ENCODE data around the gene LURAP1L. TPM values are rescaled to one million over a fixed set of nuclear protein-coding genes. Genes with fewer than 3 reads are reported as not detected.
"Not testable (repeated sequence)": the region's sequence is repeated elsewhere in the genome, so short reads cannot be mapped to it uniquely, and the experiment has no call there.

The LURAP1L gene
- total RNA-seq, 4 donors from 2014 or later = 1.5 to 15.6 (median 9.4) TPM

DNA sequence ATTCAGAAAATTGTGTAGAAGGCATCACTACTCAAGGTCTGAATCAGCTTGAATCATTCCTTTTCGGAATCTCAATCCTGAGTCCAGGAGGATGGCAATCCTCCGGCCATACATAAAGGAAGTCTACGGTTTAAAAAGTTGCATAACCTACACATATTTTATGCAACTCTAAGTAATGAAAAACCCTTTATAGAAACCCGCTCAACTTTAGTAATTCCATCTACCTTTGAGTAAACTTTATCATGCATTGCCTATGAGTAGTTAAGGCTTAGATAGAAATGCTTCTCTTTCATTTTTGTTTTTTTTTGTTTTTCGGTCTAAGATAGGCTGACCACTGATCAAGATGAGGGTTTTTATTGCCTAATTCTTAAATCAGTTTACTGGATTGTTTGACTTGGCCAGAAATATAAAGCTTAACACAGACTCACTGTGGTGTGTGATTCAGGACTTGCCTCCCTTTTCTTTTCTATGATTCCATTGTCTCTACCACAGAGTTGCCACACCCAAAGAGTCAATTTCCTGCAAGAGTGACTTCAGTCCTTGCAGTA lies 85.0 kb downstream of the LURAP1L start:
- no peak for DNase-seq
- Histone ChIP-seq H3K27me3 (no peaks in the 10 kb centered on the region), H3K4me1 (no peaks in the 10 kb centered on the region), H3K4me3 (no peak overlapping the region), H3K27ac (no peak overlapping the region), H3K36me3 (no peaks in the 10 kb centered on the region), H3K9me3 (no peaks in the 10 kb centered on the region)
- TF ChIP-seq POLR2A (IDR thresholded peaks at IDR 0.05) (no peak), CTCF (IDR thresholded peaks at IDR 0.05) (no peak)
- intact Hi-C loops (cut with DNase I; ENCODE audit: low total_unique reads) = no loop called here

DNA sequence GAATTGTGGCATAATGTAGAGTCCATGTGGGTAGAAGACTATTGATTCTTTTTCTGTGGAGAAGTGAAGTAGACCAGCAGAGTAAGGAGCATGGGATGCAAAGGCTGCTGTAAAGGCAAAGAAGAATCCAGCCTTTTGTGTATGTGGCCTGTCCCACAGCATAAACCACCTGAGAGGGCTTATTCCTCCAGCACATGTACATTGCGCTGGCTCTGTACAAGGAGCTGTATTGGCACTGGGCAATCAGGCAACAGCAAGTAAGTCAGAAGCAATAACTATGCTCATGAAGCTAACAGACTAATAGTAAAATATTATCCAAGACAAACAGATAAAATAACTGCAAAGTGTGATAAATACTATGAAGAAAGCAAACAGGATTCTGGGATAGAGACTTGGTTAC lies 86.2 kb downstream of the LURAP1L start:
- H3K4me3 ChIP-seq = no peak overlapping the region
- no peak for DNase-seq
- no peaks in the 10 kb centered on the region for H3K27me3 ChIP-seq
- H3K36me3 ChIP-seq = no peaks in the 10 kb centered on the region
- intact Hi-C loops (cut with DNase I; ENCODE audit: low total_unique reads) = no loop called here
- H3K9me3 ChIP-seq = no peaks in the 10 kb centered on the region
- no peak overlapping the region for H3K27ac ChIP-seq
- TF ChIP-seq CTCF (IDR thresholded peaks at IDR 0.05) (no peak), POLR2A (IDR thresholded peaks at IDR 0.05) (no peak)
- H3K4me1 ChIP-seq = no peaks in the 10 kb centered on the region

DNA sequence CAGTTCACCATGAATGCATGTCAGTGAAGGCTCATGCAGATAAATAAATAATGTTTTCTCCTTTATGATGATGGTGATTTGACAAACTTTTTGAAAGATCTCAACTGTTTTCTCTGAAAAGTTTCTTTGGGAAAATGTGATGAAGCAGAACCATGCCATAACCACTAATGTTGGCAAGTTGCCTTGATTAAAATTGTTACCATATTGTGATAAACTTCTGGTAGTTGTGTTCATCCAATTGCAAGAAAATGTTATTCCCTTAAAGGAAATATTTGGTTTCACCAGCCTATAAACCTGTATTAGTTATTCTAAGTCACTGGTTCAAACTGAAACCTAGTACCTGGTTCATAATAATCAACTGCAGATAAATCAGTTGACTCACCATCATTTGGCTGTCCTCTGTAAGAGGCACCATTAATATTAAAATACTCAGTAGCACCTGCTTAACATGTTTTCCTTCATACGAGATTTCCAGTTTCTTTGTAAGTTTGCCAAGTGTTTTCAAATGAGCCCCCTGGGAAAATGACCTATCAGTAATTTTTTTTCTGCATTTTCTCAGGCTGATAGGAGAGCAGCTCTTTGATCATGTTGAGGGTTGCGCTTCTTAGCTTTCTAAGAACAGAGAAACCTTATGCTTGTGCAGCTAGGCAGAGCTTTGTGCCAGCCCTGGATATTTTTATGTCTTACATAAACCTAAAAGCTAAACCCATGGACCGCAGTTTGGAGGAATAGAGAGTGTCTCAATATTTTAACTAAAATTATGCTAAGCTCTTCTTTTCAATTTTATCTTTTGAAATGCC lies 88.0 kb downstream of the LURAP1L start:
- TF ChIP-seq CTCF (IDR thresholded peaks at IDR 0.05) = no peak
- TF ChIP-seq POLR2A (IDR thresholded peaks at IDR 0.05) = no peak
- Histone ChIP-seq H3K27ac (no peak overlapping the region), H3K4me3 (no peak overlapping the region), H3K4me1 (no peaks in the 10 kb centered on the region), H3K27me3 (no peaks in the 10 kb centered on the region), H3K36me3 (no peaks in the 10 kb centered on the region), H3K9me3 (no peaks in the 10 kb centered on the region)
- intact Hi-C loops (cut with DNase I; ENCODE audit: low total_unique reads) = no loop called here
- no peak for DNase-seq

- DNase-seq = no peak
- TF ChIP-seq CTCF (IDR thresholded peaks at IDR 0.05) (no peak), POLR2A (IDR thresholded peaks at IDR 0.05) (no peak)
- intact Hi-C loops (cut with DNase I; ENCODE audit: low total_unique reads) = no loop called here
- Histone ChIP-seq H3K9me3 (no peaks in the 10 kb centered on the region), H3K27ac (no peak overlapping the region), H3K4me3 (no peak overlapping the region), H3K27me3 (no peaks in the 10 kb centered on the region), H3K4me1 (no peaks in the 10 kb centered on the region), H3K36me3 (no peaks in the 10 kb centered on the region)
These were observed 88.8 kb downstream of the LURAP1L start for GRCh38 chr9:12863618-12864017.

- H3K4me3 ChIP-seq; H3K27ac ChIP-seq; H3K27me3 ChIP-seq; intact Hi-C loops (cut with DNase I; ENCODE audit: low total_unique reads); H3K36me3 ChIP-seq; H3K9me3 ChIP-seq; DNase-seq; H3K4me1 ChIP-seq: not testable (repeated sequence)
These were observed 90.6 kb downstream of the LURAP1L start for GRCh38 chr9:12865380-12865779.

Small RNA genes within 50 kb of the gene (small RNA-seq; reads per million reads assigned to genes)
- gene RN7SL849P = not detected

Other genes starting within 250 kb of the LURAP1L start
- gene TYRP1, start 81.6 kb upstream of the LURAP1L start, total RNA-seq = 1 to 10 TPM in 1 of 4 donors, under 1 TPM in 1, not detected in 2; 0.24 to 1.2 TPM